Occipital lobe (tissue), 2 donors: ENCODE measurements around the gene PIEZO2. TPM values are rescaled to one million over a fixed set of nuclear protein-coding genes. Genes with fewer than 3 reads are reported as not detected.

Source experiments
- DNase-seq: peaks from one replicate; lab custom pipeline; 2025; lab: John Stamatoyannopoulos, UW
- total RNA-seq: library from RNA; depleted of rRNA; stranded (reverse); fragments of >200 nt; gene quantifications from one replicate; pipeline ENCODE4 v1.2.3, GENCODE V29; 2014

Gene PIEZO2
- total RNA-seq, 1 donor from 2014 or later = 8.0 TPM

GRCh38 chr18:10899481-10899880 lies 249.9 kb downstream of the PIEZO2 start:
- DNase-seq = no peak

GRCh38 chr18:10898417-10898974 lies 250.9 kb downstream of the PIEZO2 start:
- DNase-seq = no peak

- no peak for DNase-seq
Observed at GRCh38 chr18:10896851-10897250, 252.5 kb downstream of the PIEZO2 start.

- DNase-seq = no peak
Observed at GRCh38 chr18:10895976-10896375, 253.4 kb downstream of the PIEZO2 start.

GRCh38 chr18:10894501-10894900 lies 254.9 kb downstream of the PIEZO2 start:
- no peak for DNase-seq

GRCh38 chr18:10893761-10894160 lies 255.6 kb downstream of the PIEZO2 start:
- DNase-seq = no peak

GRCh38 chr18:10893196-10893595 lies 256.2 kb downstream of the PIEZO2 start:
- DNase-seq = no peak

- no peak for DNase-seq
Observed at GRCh38 chr18:10892786-10893185, 256.6 kb downstream of the PIEZO2 start.

- no peak for DNase-seq
Observed at GRCh38 chr18:10890022-10890421, 259.3 kb downstream of the PIEZO2 start.

GRCh38 chr18:10878703-10879102 lies 270.7 kb downstream of the PIEZO2 start:
- no peak for DNase-seq

- no peak for DNase-seq
Observed at GRCh38 chr18:10877987-10878386, 271.4 kb downstream of the PIEZO2 start.

- no peak for DNase-seq
Observed at GRCh38 chr18:10875811-10876210, 273.6 kb downstream of the PIEZO2 start.

- DNase-seq = no peak
Observed at GRCh38 chr18:10872304-10872703, 277.1 kb downstream of the PIEZO2 start.

GRCh38 chr18:10864722-10865121 lies 284.6 kb downstream of the PIEZO2 start:
- no peak for DNase-seq

GRCh38 chr18:10863026-10863425 lies 286.3 kb downstream of the PIEZO2 start:
- DNase-seq = no peak

GRCh38 chr18:10860928-10861327 lies 288.4 kb downstream of the PIEZO2 start:
- DNase-seq = no peak

- DNase-seq = no peak
Observed at GRCh38 chr18:10860382-10860781, 289.0 kb downstream of the PIEZO2 start.

- DNase-seq = no peak
Observed at GRCh38 chr18:10858477-10858876, 290.9 kb downstream of the PIEZO2 start.

GRCh38 chr18:10856132-10856531 lies 293.2 kb downstream of the PIEZO2 start:
- no peak for DNase-seq

GRCh38 chr18:10852385-10853303 lies 296.7 kb downstream of the PIEZO2 start:
- DNase-seq = no peak

GRCh38 chr18:10851824-10852319 lies 297.5 kb downstream of the PIEZO2 start:
- DNase-seq = no peak

- no peak for DNase-seq
Observed at GRCh38 chr18:10850840-10851239, 298.5 kb downstream of the PIEZO2 start.

GRCh38 chr18:10850216-10850615 lies 299.2 kb downstream of the PIEZO2 start:
- no peak for DNase-seq
